Stimulated activated CD8-positive, alpha-beta memory T cell treated with anti-CD3 and anti-CD28 coated beads, Interleukin-15, amount 100 ng/mL, for 4 hours (primary cell): ENCODE results near the gene YAP1.

Experiments used
- DNase-seq, 2 donors: peaks; one replicate each; pipeline ENCODE4 v3.0.0-alpha.2; 2020; ENCODE audit warnings: low read depth in 2 of 2

YAP1 gene

DNA sequence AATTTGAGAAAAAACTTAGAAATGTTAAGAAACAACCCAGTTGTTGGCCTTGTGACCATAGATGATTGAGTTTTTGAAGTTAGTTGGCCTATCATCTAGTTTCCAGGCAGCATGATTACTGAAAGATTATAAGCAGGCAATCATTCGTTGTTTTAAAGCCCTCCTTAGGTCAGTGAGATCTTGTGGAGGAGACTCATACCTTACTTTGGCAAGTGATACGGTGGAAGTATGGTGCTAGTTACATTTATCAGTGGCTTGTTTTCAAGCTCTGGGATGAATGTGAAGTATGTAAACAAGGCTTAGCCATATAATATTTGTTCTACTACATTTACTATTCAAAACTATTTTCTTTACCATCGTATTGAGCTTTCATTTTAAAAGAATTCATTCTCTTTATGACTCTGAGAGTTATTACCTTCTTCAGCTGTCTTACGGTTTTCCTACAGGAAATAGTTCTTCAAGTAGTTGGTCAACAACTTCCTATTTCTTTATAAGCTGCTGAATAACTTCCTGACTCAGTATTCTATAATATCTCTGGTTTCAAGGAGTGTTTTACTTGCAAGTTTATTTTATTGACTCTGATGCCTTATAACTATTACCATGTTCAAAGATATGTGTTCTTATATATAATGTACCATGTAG lies 7.3 kb downstream of the YAP1 start:
- no peak for DNase-seq

GRCh38 chr11:102118937-102119336 lies 8.7 kb downstream of the YAP1 start:
- no peak for DNase-seq

DNA sequence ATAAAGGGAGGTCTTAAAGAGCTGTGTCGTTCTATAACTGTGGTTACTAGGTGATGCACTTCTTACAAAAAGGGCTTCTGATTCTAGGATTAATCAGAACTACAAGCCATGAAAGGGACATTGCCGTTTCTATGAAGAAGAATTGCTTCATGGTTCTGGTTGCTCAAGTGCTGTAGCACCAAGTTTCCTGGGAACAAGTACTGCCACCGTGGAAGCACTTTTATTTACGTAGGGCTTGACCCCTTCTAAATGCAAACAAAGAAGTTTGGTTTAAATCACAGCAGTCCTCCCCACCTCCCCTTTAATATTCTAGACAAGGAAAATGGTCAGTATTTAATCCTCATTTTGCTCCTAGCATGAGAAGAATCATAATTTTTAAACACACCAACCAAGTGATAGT lies 9.8 kb downstream of the YAP1 start:
- DNase-seq, result no peak

GRCh38 chr11:102120437-102120973 lies 10.3 kb downstream of the YAP1 start:
- DNase-seq, result no peak

DNA sequence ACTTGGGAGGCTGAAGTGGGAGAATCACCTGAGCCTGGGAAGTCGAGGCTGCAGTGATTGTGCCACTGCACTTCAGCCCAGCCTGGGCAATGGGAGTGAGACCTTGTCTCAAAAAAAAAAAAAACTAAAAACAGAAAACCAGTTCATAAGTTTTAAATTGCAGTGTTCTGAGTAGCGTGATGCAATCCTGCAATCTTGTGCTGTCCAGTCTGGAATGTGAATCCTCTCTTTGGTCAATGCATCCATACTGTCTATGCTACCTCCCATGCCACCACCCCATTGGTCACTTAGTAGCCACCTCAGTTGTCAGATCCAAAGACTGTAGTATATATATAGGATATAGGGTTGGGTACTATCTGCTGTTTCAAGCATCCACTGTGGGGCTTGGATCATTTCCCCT lies 11.1 kb downstream of the YAP1 start:
- no peak for DNase-seq

DNA sequence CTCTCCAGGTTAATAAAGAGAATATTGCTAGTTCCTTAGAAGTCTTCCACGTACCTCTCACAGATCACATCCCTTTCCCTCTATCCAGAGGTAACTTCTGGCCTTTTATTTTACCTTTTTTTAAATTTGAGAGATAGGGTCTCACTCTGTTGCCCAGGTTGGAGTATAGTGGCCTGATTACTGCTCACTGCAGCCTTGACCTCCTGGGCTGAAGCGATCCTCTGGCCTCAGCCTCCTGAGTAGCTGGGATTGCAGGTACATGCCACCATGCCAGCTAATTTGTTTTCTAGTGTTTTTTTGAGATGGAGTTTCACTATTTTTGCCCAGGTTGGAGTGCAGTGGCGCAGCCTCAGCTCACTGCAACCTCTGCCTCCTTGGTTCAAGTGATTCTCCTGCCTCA lies 24.4 kb downstream of the YAP1 start:
- DNase-seq, result no peak

DNA sequence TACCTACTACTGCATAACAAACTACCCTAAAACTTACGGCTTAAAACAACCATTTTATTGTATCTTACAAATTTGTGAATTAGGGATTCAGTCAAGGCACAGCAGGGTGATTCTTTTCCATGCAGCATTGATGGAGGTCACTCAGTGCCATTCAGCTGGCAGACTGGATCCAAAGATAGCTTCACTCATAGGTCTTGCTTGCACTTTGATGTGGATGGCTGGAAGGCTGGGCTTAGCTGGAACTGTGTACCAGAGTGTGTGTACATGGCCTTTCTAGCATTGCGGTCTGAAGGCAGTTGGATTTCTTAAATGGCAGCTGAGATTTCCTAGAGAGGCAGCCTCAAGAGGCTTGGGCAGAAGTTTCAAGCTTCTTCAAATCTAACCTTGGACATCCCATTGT lies 25.0 kb downstream of the YAP1 start:
- DNase-seq, result no peak

DNA sequence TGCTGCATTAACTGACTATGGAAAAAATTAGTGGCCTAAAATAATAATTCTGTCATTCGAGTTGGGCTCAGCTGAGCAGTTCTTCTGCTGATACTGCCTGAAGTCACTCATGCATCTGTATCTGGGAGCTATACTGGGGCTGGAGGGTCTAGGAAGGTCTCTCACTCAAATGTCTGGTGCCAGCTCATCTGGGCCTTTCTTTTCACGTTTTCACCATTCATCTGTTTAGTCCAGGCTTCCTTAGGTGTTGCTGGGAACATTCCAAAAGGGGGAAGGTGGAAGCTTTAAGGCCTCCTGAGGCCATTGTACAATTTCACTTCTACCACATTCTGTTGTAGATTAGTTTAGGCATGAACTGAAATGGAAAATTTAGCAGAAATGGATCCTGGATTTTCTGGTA lies 28.0 kb downstream of the YAP1 start:
- no peak for DNase-seq

- no peak for DNase-seq
Observed at GRCh38 chr11:102138670-102139069, 28.4 kb downstream of the YAP1 start.

DNA sequence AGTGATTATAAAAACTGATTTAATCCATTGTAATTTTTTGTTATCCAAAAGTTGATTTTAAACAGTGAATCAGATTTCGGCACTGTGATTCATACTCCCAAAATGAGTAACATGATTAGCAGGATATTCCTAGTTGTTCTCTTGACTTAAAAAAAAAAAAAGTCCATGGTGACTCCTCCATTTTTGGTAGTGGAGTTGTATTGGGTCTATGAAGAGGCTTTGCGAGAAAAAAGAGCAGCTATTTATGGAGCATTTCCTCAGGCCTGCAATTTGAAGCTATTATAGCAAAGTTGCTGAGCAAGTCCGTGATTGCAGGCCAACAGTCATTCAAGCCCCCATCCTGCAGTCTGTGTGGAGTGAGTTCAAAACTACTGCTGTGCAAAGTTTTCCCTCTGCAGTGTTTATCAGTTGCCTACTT lies 28.8 kb downstream of the YAP1 start:
- no peak for DNase-seq

DNA sequence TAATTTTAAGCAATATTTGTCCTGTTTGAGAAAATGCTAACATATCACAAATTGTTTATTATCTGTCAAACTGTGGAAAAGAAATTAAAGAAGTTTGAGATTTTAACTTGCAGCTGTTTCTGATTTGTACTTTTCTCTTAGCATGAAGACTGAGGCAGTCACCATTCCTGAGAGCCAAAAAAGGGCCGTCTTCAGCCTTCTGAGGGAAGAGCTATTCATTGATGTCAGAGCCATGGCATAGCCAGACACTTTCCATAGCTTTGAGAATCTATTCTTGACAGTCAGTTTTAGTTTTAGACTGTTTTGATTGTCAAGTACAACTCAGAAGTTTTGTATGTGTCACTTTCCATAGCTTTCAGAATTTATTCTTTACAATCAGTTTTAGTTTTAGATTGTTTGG lies 32.1 kb downstream of the YAP1 start:
- DNase-seq, result no peak

GRCh38 chr11:102143867-102144266 lies 33.6 kb downstream of the YAP1 start:
- DNase-seq, result no peak

DNA sequence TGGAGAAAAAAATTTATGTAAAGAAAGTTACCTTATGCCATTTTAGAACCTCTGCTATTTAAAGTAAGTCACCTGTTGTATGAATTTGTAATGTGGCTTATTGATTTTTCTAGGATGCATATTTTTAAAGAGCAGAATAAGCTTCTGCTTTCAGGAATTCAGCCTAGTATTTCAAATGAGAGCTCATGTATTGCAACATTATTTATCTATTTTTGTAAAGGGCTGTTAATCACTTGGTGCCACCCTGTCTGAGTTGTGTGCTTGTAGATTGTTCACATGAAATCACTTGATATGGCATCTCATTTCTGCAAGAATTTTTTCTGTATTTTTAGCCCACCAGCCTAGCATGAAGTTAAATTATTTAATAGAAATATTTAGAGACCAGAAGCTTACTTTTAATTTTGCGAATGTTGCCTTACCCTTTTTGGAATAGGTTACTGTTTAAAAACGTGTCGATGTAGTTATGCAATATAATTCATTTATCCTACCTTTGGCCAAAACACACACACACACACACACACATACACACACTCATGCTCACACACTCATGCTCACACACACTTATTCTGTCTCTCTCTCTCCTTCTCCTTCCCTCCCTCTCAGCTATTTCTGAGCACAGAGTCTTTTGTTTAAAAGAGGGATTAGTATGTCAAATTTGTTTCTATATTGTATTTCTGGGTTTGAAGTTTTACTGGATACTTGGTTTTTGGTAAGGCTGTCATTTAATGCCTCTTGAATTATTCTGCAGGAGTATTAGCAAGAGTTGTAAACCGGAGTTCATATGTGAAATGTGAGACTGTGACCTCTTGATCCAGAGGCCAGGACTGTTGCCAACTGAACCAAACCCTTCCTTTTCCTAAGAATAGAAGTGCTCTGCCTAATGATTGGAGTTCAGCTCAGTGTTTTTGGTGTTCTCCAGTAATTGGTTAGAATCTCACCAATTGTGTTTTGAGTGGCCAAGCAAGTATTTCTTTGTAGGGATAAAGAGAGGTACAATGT lies 34.4 kb downstream of the YAP1 start:
- no peak for DNase-seq

- no peak for DNase-seq
Observed at GRCh38 chr11:102147015-102147414, 36.8 kb downstream of the YAP1 start.

- DNase-seq, result no peak
Observed at GRCh38 chr11:102147632-102148031, 37.4 kb downstream of the YAP1 start.

GRCh38 chr11:102148059-102148458 lies 37.8 kb downstream of the YAP1 start:
- DNase-seq, result no peak

DNA sequence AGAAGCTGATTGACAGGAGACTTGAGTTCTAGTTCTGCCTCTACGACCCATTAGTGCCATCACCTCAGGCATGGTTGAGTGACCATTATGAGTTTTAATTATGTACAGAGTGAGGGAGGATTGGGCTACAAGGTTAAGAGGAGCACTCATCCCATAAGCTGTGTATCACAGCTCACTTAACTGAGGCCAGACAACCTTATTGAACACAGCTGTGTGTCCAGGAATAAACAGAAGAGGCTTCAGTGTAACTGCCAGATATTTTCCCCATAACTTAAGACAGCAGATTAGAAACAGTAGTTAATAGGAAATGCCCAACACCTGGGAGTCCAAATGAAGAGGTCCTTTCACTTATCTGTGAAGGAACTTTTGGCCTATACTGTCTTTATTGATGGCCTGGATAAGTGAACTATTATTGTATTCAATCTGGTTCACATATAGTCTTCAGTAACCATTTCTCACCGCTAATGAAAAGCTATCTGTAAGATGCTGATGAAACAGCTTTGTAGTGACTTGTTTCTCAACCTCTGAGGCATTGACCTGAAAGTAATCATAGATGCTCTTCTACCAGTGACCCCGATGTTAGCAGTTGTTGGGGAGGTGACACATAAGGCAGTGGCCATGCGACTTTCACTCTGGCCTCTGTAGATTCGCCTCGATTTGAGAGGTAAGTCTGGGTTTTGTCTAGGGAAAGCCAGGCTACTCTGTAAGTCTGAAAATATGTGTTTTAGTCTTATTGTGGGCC lies 41.7 kb downstream of the YAP1 start:
- no peak for DNase-seq

DNA sequence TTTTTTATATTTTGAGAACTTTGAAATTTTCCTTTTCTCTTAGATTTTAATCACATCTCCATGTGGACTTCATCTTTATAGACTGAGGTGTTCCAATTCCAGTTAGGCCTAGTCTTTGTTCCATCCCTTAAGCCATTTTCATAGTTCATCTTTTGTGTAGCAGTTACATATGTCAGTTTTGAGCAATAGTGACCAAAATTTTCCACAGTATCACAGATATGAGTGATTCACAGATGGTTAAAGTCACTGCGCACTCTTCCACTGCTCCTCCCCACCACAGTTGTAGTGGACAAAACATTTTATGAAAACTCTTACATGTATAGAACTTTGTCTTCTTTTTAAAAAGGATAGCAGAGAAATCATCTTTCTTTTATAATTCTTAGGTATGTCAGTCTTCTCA lies 42.8 kb downstream of the YAP1 start:
- no peak for DNase-seq

DNA sequence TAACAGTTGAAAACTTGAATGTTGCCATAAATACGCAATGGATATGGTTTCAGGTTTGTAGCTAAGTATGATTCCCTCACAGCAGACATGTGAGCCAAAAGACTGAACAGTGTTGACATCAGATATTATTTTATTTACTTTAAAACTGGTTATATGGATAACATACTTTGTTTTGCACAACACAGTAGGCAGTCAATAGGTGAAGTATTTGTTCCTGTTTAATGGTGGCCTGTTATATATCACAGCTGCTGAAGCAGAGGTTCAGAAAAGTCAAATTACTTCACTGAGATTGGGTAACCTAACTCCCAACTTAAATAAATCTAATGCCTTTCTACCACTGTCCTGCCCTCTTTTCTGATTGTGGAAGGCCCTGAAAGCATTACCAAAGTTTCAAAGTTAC lies 44.6 kb downstream of the YAP1 start:
- DNase-seq, result no peak

- no peak for DNase-seq
Observed at GRCh38 chr11:102155676-102156075, 45.4 kb downstream of the YAP1 start.

DNA sequence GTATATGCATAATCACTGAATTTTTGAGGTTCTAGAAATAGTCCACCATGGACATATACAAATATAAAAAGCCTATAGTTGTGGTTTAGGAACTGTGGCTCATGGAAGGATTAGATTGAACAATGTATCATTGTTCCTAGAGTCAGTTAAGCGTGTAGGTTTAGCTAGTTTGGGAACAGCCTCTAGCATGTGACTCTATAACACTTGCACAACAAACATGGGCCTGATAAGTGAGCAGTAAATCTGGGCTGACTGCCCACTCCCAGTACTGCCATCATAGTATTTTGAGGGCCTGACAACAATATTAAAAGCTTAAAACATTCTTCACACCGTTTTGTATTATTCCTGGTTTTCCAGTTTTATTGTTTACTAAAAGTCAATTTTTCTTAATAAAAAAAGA lies 47.0 kb downstream of the YAP1 start:
- DNase-seq, result no peak

- DNase-seq, result no peak
Observed at GRCh38 chr11:102158164-102158735, 48.0 kb downstream of the YAP1 start.
